GM12801 (cell line): ENCODE measurements around the gene IQCM.

Experiments used
- CTCF ChIP-seq: IDR thresholded peaks from one replicate; pipeline ENCODE4 v1.5.1; 2011; ENCODE audit warnings: control low read depth; ENCODE audit not compliant: insufficient read length; ENCODE audit errors: extremely low read depth

IQCM gene

GRCh38 chr4:149831656-149832208, 16.1 kb upstream of the IQCM start:
- TF ChIP-seq CTCF, result no peak

- no peak for TF ChIP-seq CTCF
Measured at GRCh38 chr4:149830823-149831222, 15.2 kb upstream of the IQCM start.

- TF ChIP-seq CTCF, result no peak
Measured at GRCh38 chr4:149825336-149825735, 9.7 kb upstream of the IQCM start.

GRCh38 chr4:149823769-149824221, 8.2 kb upstream of the IQCM start:
- TF ChIP-seq CTCF, result no peak

- no peak for TF ChIP-seq CTCF
Measured at GRCh38 chr4:149801416-149801815, 14.2 kb downstream of the IQCM start.

GRCh38 chr4:149799546-149799945, 16.1 kb downstream of the IQCM start:
- no peak for TF ChIP-seq CTCF

GRCh38 chr4:149796381-149796780, 19.3 kb downstream of the IQCM start:
- TF ChIP-seq CTCF, result no peak
